Lung (tissue), 12 donors: ENCODE results near the gene KCP. TPM values are rescaled to one million over a fixed set of nuclear protein-coding genes. Genes with fewer than 3 reads are reported as not detected.

Source experiments
- ATAC-seq: fragments of 200-7000 bp; cut with Tn5 transposase; one replicate; pipeline ENCODE4 v1.9.1; 2020; ENCODE audit warnings: moderate number of reproducible peaks; ENCODE audit not compliant: insufficient read depth, low FRiP score
- DNase-seq, 3 donors: peaks; one replicate each; pipeline ENCODE4 v3.0.0-alpha.2; 2013 to 2017
- H3K27ac ChIP-seq, 2 donors: one replicate each; pipeline ENCODE4 v1.5.1; 2013; ENCODE audit warnings: mild to moderate bottlenecking in 2 of 2, moderate library complexity in 2 of 2, control low read depth in 1 of 2, inconsistent platforms in 1 of 2, low read depth in 1 of 2, low read length in 1 of 2
- H3K27me3 ChIP-seq, 3 donors: one replicate each; pipeline ENCODE4 v1.5.1; 2013; ENCODE audit warnings: low read length in 2 of 3; ENCODE audit not compliant: control insufficient read depth in 3 of 3, insufficient read depth in 3 of 3
- H3K36me3 ChIP-seq, 4 donors: one replicate each; pipeline ENCODE4 v1.5.1; 2013; ENCODE audit warnings: low read length in 4 of 4, mild to moderate bottlenecking in 1 of 4, moderate library complexity in 1 of 4; ENCODE audit not compliant: control insufficient read depth in 4 of 4, insufficient read depth in 4 of 4
- H3K4me1 ChIP-seq, 5 donors: one replicate each; pipeline ENCODE4 v1.5.1; 2013; ENCODE audit warnings: low read length in 5 of 5, mild to moderate bottlenecking in 2 of 5, moderate library complexity in 1 of 5; ENCODE audit not compliant: control insufficient read depth in 5 of 5, insufficient read depth in 5 of 5
- H3K4me3 ChIP-seq: one replicate; pipeline ENCODE4 v1.5.1; 2013; ENCODE audit warnings: mild to moderate bottlenecking, control low read depth, moderate library complexity
- H3K9ac ChIP-seq, 2 donors: one replicate each; pipeline ENCODE4 v1.5.1; 2013; ENCODE audit warnings: low read length in 2 of 2, control low read depth in 1 of 2; ENCODE audit not compliant: insufficient read depth in 1 of 2
- H3K9me3 ChIP-seq, 4 donors: one replicate each; pipeline ENCODE4 v1.5.1; 2013; ENCODE audit warnings: low read length in 3 of 4, mild to moderate bottlenecking in 1 of 4, moderate library complexity in 1 of 4; ENCODE audit not compliant: control insufficient read depth in 4 of 4, insufficient read depth in 3 of 4
- CTCF ChIP-seq: IDR thresholded peaks from 2 replicates; pipeline ENCODE4 v1.5.1; 2012; ENCODE audit warnings: mild to moderate bottlenecking; ENCODE audit errors: control extremely low read depth, extremely low read depth
- WGBS, 2 donors: extraction: QIAGEN DNeasy Blood & Tissue Kit; methylation state at CpG; one replicate each; pipeline ENCODE4 v1.1.7; 2013; 5-methylcytosine and 5-hydroxymethylcytosine counted together
- polyA plus RNA-seq, 2 donors: library from polyadenylated mRNA; stranded (reverse); fragments of 200-250 nt; gene quantifications; one replicate each; pipeline ENCODE4 v1.2.1, GENCODE V29; 2013
- total RNA-seq, 2 donors: library from RNA; depleted of rRNA in 1 of 2; stranded (reverse); fragments of >200 nt in 1 of 2; gene quantifications; one replicate each; pipeline ENCODE4 v1.2.1, GENCODE V29; 2014 to 2021
- donor health status: control.
- donor health status: control.
- donor health status: Bipolar disorder and iron deficiency.
- donor health status: healthy.
- donor health status: DM: yes; HTN: yes; CAD: no.

KCP gene
- total and polyA plus RNA-seq, 4 donors, result 0.22 to 3.9 (median 0.56) TPM

DNA sequence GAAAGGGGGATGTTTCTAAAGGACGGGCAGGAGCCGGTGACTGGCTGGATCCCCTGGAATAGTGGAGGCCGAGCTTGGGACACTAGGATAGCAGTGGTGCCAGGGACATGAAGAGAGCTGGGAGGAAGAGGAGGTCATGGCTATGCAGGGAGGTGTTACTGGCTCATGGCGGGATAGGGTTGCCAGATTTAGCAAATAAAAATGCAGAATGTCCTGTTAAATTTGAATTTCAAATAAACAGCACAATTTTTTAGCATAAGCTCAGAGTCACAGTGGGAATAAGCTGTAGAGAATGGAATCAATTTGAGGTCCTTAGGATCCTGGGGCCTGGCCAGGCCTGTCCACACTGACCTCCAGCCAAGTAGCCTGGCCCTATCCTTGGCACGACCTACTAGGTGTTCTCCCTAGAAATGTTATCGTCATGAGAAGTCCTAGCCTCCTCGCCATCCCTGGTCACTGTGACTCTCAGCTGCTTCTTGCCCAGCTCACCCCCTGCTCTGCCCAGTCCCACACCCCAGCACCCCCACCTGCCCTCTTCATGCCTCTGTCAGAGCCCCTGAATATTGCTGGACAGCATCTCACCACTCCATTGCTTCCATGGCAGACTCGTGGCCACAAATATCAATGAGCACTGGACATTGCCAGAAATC lies 7.6 kb upstream of the KCP start:
- no peak overlapping the region for H3K9ac ChIP-seq
- ATAC-seq, result no peak
- WGBS, 2 donors, result 88 to 92% methylated on average over 8 of the region's 8 CpGs
- no peak overlapping the region for H3K4me3 ChIP-seq
- H3K27ac ChIP-seq, result no peak overlapping the region
- peaks cover 0 to 8% (median 0%) of the 10 kb centered on the region in 5 donors for H3K4me1 ChIP-seq
- peaks cover 5 to 40% (median 27%) of the 10 kb centered on the region in 3 donors for H3K27me3 ChIP-seq
- DNase-seq, result no peak
- H3K36me3 ChIP-seq, result no peaks in the 10 kb centered on the region
- H3K9me3 ChIP-seq, result peaks cover 0 to 14% (median 0%) of the 10 kb centered on the region in 4 donors
- no peak for TF ChIP-seq CTCF

GRCh38 chr7:128917122-128917521 lies 6.6 kb upstream of the KCP start:
- TF ChIP-seq CTCF, result no peak
- 93 to 96% methylated on average over 2 of the region's 2 CpGs for WGBS, 2 donors
- no peak for DNase-seq
- Histone ChIP-seq H3K27me3 (peaks cover 5 to 41% (median 27%) of the 10 kb centered on the region in 3 donors), H3K4me1 (peaks cover 0 to 8% (median 0%) of the 10 kb centered on the region in 5 donors), H3K36me3 (no peaks in the 10 kb centered on the region), H3K27ac (no peak overlapping the region), H3K9ac (no peak overlapping the region), H3K9me3 (peaks cover 0 to 14% (median 0%) of the 10 kb centered on the region in 4 donors), H3K4me3 (no peak overlapping the region)
- no peak for ATAC-seq

GRCh38 chr7:128916643-128916915 lies 6.1 kb upstream of the KCP start:
- Histone ChIP-seq H3K27me3 (peaks cover 5 to 41% (median 27%) of the 10 kb centered on the region in 3 donors), H3K36me3 (no peaks in the 10 kb centered on the region), H3K27ac (no peak overlapping the region), H3K4me1 (peaks cover 0 to 13% (median 0%) of the 10 kb centered on the region in 5 donors), H3K9ac (no peak overlapping the region), H3K4me3 (no peak overlapping the region), H3K9me3 (peaks cover 0 to 14% (median 0%) of the 10 kb centered on the region in 4 donors)
- TF ChIP-seq CTCF, result no peak
- DNase-seq, result no peak
- 94 to 97% methylated on average over 7 of the region's 7 CpGs for WGBS, 2 donors
- ATAC-seq, result no peak
